HG02763 (cell line): ENCODE measurements around the gene ZDHHC21.

Experiments
- ATAC-seq: cut with Tn5 transposase; IDR thresholded peaks from one replicate; pipeline ENCODE4 v1.9.1; 2021; ENCODE audit warnings: mild to moderate bottlenecking, moderate library complexity; ENCODE audit not compliant: unreplicated experiment

The ZDHHC21 gene

GRCh38 chr9:14693251-14693861 is at the start of gene ZDHHC21:
Gene ZDHHC21, minus strand, starts transcription at chr9:14693432. Its CDS starts 19,092 bp downstream, at chr9:14674340.
- ATAC-seq = peak; percentile 83

GRCh38 chr9:14741369-14741768 is 48.1 kb upstream of the ZDHHC21 start:
- ATAC-seq = peak; percentile 73

- ATAC-seq = no peak
Measured at GRCh38 chr9:14733133-14733532, 39.9 kb upstream of the ZDHHC21 start.

- ATAC-seq = no peak
Measured at GRCh38 chr9:14731294-14731981, 38.2 kb upstream of the ZDHHC21 start.

- no peak for ATAC-seq
Measured at GRCh38 chr9:14730461-14730898, 37.2 kb upstream of the ZDHHC21 start.

- no peak for ATAC-seq
Measured at GRCh38 chr9:14723301-14723700, 30.1 kb upstream of the ZDHHC21 start.

- no peak for ATAC-seq
Measured at GRCh38 chr9:14722391-14723035, 29.3 kb upstream of the ZDHHC21 start, which contains the start of gene CER1. Gene CER1, minus strand, starts transcription at chr9:14722733. Its CDS starts 61 bp downstream, at chr9:14722672.

- ATAC-seq = no peak
Measured at GRCh38 chr9:14719231-14719923, 26.1 kb upstream of the ZDHHC21 start.

- no peak for ATAC-seq
Measured at GRCh38 chr9:14715102-14715501, 21.9 kb upstream of the ZDHHC21 start.

GRCh38 chr9:14713187-14713767 is 20.0 kb upstream of the ZDHHC21 start:
- no peak for ATAC-seq

GRCh38 chr9:14710804-14711203 is 17.6 kb upstream of the ZDHHC21 start:
- no peak for ATAC-seq

- ATAC-seq = peak; percentile 87
Measured at GRCh38 chr9:14706530-14707140, 13.4 kb upstream of the ZDHHC21 start.

GRCh38 chr9:14705079-14705478 is 11.8 kb upstream of the ZDHHC21 start:
- ATAC-seq = no peak

- no peak for ATAC-seq
Measured at GRCh38 chr9:14704281-14704680, 11.0 kb upstream of the ZDHHC21 start.

GRCh38 chr9:14702200-14702720 is 9.0 kb upstream of the ZDHHC21 start:
- no peak for ATAC-seq

GRCh38 chr9:14692470-14693250 is 572 bp downstream of the ZDHHC21 start:
- peak; percentile 34 for ATAC-seq

GRCh38 chr9:14690948-14691730 is 2.1 kb downstream of the ZDHHC21 start:
- ATAC-seq = no peak

GRCh38 chr9:14687042-14687719 is 6.1 kb downstream of the ZDHHC21 start:
- ATAC-seq = no peak
